Fibroblast of skin of abdomen (primary cell): ENCODE data around the gene ACP1.

Experiments
- DNase-seq: peaks from one replicate; pipeline ENCODE4 v3.0.0-alpha.2; 2013

ACP1 gene

GRCh38 chr2:281381-281780 lies 16.6 kb downstream of the ACP1 start:
- no peak for DNase-seq

DNA sequence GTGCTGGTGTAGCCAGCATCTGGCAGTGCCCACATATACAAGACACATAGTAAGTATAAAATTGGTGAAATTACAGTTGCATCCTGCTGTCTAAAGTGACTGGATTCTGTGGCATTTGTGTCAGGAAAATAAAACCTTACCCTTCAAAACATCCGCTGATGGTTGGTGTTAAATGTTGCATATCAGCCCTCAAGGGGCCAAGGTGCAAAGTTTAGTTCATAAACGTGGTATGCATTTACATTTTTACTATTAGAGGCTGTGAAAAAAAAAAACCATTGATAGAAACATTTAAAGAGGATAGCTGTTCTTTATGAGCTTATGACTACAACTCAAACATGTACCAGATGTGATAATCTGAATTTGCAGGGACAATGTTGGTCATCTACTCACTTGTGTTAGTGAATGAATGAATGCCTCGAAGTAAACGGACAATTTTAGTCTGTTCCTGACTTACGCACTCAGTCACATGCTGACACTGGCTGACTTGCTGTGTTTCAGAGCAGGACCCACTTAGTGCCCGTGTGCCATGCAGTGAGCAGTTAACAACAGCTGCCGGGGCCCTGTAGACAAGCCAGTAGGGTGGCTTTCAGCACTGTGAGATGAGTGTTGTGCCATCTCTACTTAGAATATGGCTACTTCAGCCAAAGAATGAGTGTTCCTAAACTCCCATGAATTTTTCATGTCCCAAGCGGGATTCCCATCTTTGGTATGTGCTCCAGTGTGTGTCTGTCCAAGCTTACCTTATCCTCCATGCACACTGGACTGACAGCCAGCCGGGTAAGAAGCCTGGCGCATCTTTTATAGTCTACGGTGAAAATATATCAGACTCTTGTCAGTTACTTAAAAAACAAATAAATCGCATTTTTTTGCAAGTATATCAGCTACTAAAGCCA lies 17.9 kb downstream of the ACP1 start:
- DNase-seq = no peak

- peak; percentile 33 for DNase-seq
Observed at GRCh38 chr2:283996-284794, 19.4 kb downstream of the ACP1 start.

- DNase-seq = no peak
Observed at GRCh38 chr2:284896-285492, 20.2 kb downstream of the ACP1 start.

- DNase-seq = peak; percentile 70
Observed at GRCh38 chr2:285531-285930, 20.8 kb downstream of the ACP1 start.

GRCh38 chr2:286035-286434 lies 21.3 kb downstream of the ACP1 start:
- no peak for DNase-seq

DNA sequence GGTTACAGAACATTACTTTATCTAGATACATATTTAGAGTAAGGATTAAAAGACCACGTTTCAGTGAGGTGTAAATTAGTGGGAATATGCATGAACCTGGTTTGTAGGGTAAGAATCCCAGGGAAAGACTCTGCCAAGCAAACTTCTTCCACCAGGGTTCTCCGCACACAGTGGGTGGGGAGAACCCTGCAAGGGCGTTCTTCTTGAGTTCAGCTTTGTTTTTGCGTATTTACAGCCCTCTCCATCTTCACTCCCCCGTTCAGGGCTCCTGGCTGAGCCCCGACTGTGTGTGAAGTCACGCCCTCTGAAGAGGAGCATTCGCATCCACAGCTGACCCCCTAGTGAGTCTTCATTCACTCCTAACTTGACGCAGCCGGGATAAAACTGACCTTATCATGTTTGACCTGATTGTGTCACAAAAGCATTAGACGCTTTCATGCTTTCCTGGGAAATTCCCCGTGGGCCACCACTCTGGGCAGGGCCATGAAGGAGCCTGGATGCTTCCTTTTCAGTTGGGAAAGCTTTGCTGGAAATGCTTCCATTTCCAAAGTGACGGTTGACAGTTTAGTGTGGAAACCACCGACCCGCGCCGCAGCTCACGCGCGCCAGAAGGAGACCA lies 22.1 kb downstream of the ACP1 start:
- no peak for DNase-seq

GRCh38 chr2:287471-287885 lies 22.7 kb downstream of the ACP1 start:
- DNase-seq = peak; percentile 29

GRCh38 chr2:287911-288757 lies 23.4 kb downstream of the ACP1 start, which contains the start of gene ALKAL2:
ALKAL2 (minus strand) TSS chr2:288091; CDS start chr2:287835, 256 bp downstream.
- DNase-seq = no peak

DNA sequence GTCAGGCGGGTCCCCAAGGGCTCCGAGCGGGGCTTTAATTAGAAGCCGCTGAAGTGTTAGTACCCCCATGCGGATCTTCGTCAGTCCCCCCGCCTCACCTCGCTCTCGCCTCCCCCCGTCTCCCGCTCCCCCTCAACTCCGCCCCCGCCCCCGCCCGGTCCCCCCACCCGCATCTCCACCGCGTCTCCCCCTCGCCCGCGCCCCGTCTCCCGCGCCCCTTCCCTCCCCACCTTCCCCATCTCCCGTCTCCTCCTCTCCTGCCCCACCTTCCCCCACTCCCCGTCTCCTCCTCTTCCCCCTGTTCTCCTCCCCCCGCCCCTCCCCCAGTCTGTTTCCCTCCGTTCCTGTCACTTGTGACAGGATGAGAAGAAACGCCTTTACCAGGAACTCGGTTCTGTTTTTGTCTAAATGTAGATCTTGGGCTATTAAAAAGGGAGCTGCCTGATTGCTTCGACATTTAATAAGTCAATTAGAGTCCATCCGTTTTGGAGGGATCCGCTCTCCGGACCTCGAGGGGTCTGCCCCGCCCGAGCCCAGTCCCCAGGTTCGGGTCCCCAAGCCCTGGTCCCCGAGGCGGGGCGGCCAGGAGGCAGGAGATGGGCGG lies 24.1 kb downstream of the ACP1 start:
- no peak for DNase-seq

- DNase-seq = no peak
Observed at GRCh38 chr2:289362-290089, 24.8 kb downstream of the ACP1 start.

DNA sequence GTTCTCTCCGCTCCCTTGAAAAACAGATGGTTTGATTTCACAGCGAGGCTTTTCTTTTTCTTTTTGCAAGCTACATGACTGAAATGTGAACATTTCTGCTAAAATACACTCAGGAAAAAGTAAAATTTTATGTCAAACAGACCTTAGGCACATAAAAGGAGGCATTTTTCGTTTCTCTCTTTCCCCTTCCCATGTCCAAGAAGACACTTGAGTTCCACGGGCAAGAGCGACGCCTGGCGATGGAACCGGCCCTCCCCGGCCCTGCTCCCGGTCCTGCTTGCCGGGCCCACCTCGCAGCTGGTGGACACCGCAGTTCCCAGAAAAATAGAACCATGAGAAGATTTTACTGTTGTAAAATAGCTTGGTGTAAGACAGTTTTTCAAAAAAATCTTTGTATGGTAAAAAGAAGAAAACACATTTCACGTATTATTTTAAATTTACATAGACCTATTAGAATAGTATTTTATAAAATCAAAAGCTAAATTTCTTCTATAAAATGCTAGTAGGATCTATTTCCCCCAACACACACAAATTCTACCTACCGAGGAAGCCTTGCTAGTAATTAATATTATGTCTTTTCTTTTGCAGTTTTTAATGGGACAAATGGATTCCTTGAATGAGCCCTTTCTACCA lies 25.5 kb downstream of the ACP1 start:
- DNase-seq = peak; percentile 61

DNA sequence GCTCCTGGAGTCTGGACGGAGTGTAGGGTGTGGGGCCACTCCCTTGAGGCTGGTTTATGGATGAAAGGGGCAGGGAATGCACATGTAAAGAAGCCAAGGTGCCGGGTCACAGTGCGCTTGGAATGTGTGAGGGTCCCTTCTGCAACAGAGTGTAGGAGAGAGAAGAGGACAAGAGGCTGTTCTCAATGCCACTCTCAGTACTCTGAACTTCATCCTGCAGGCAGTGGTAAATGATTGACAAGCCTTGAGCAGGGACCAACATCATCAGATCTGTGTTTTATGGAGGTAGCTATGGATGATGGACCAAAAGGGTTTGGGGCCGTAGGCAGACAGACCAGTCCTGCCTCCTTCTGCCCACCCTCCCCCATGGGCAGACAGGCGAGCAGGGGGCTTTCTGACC lies 30.3 kb downstream of the ACP1 start:
- DNase-seq = no peak

DNA sequence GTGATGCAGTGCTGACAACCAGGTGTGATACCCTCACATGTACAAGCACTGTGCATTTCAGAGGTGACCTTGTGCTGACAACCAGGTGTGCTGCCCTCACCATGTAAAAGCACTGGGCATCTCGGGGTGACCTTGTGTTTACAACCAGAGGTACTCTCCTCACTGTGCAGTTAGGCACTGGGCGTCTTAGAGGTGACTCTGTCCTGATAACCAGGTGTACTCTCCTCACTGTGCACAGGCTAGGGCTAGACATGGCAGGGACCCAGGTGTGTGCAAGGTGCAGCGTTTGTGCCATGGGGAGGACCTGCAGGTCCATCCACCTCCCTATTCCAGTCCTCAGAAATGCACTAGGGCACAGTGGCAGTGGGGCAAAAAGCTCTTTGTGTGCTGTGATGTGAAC lies 31.6 kb downstream of the ACP1 start:
- no peak for DNase-seq

DNA sequence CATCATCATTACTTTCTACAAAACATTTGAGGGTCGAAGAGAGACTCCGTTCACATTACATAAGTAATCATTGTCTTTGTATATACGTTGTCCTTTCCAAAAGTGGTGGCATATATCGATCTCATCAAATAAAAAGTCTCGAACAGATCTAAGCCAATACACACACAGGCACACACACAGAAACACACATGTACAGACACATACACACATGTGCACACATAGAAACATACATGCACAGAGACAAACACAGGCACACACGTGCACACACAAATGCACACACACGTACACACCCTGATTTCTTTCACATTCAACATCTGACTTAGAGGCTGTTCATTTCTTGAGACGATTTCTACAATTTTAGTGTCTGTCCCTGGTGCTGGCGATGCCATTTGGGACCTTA lies 40.6 kb downstream of the ACP1 start:
- no peak for DNase-seq

- no peak for DNase-seq
Observed at GRCh38 chr2:309148-309953, 44.6 kb downstream of the ACP1 start.

DNA sequence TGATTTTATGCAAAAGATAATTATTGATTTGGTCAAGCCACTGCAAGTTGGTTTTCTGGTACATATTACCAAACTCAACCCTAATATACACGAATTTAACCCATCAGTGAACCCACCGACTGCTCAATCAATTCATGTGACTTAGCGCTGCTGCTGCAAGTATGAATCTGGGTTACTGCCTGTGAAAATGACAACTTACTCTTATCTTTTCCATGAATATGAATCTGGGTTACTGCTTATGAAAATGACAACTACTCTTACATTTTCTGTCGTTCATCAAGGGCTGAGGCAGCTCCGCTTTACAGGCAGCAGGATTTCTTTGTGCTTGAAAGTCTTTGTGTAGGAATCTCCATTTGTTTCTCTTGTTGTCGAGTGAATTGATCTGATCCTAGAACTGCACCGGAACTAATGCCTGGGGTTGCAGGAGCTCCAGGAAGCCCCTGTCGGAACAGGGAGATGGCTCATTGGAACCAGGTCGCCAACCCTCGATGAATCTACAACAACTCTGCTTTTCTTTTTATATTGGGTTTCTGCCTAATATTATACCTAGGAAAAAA lies 45.3 kb downstream of the ACP1 start:
- no peak for DNase-seq

DNA sequence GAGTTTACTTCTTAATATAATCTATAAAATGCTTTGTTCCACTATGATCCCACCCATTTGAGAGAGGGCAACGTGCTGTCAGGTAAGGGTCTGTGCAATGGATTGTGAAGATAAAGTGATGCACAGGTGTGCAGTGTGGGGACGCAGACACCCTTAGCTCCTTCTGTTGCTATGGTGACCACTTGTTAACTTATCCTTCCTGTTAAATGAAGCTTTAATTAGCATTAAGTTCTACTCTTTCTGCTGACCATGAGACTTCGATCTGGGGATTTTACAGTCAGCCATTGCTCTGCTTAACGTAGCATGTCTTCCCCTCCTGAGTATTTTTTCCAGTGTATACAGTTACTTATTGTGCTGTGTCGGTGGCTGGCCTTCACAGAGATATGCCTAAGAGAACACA lies 46.2 kb downstream of the ACP1 start:
- DNase-seq = no peak

- DNase-seq = no peak
Observed at GRCh38 chr2:313991-314390, 49.2 kb downstream of the ACP1 start.
